Testis (tissue), 3 donors: ENCODE results near the gene NBAS. TPM values are rescaled to one million over a fixed set of nuclear protein-coding genes. Genes with fewer than 3 reads are reported as not detected.

Experiments used
- DNase-seq: peaks from one replicate; pipeline ENCODE4 v3.0.0-alpha.2; 2019
- H3K27ac ChIP-seq, 2 donors: fragments of 200-600 bp; sonication (generic); one replicate each; pipeline ENCODE4 v1.5.1; 2019
- H3K27me3 ChIP-seq: fragments of 200-600 bp; sonication (generic); one replicate; pipeline ENCODE4 v1.5.1; 2019
- H3K36me3 ChIP-seq: fragments of 200-600 bp; sonication (generic); one replicate; pipeline ENCODE4 v1.5.1; 2017; ENCODE audit warnings: low read depth; ENCODE audit errors: missing control alignments
- H3K4me1 ChIP-seq: fragments of 200-600 bp; sonication (generic); one replicate; pipeline ENCODE4 v1.5.1; 2019
- H3K4me3 ChIP-seq, 2 donors: fragments of 200-600 bp; sonication (generic); one replicate each; pipeline ENCODE4 v1.5.1; 2017 to 2019
- H3K9me3 ChIP-seq: fragments of 200-600 bp; sonication (generic); one replicate; pipeline ENCODE4 v1.5.1; 2017
- CTCF ChIP-seq, 3 experiments: fragments of 450-650 bp in 2 of 3; fragments of 200-600 bp in 1 of 3; sonication (generic) in 1 of 3; IDR thresholded peaks; one replicate each; pipeline ENCODE4 v1.5.1; 2016 to 2019; ENCODE audit warnings: antibody characterized with exemption in 3 of 3, mild to moderate bottlenecking in 2 of 3, moderate library complexity in 1 of 3
- POLR2A ChIP-seq: fragments of 450-650 bp; IDR thresholded peaks from one replicate; pipeline ENCODE4 v1.6.1; 2017; ENCODE audit warnings: antibody characterized with exemption, mild to moderate bottlenecking, moderate library complexity
- WGBS, 2 donors: methylation state at CpG; one replicate each; pipeline ENCODE4 v1.1.5; 2018; 5-methylcytosine and 5-hydroxymethylcytosine counted together
- intact Hi-C: fragments of 100-400 bp; cut with DNase I; formaldehyde crosslinking; loops from one replicate; pipeline ENCODE4 v1.15.1; 2023; ENCODE audit warnings: low total_unique reads
- polyA plus RNA-seq: library from polyadenylated mRNA; stranded (reverse); fragments of 350-450 nt; fragmentation: Illumina TruSeq; extraction: RNeasy Lipid Tissue Mini Kit (QIAGEN cat#74804); gene quantifications from one replicate; pipeline ENCODE4 v1.2.3, GENCODE V29; 2014; ENCODE audit warnings: low read depth, low replicate concordance; ENCODE audit not compliant: insufficient read depth
- total RNA-seq, 2 donors: library from RNA; depleted of rRNA; stranded (reverse); fragments of >200 nt; gene quantifications; one replicate each; pipeline ENCODE4 v1.2.3, GENCODE V29; 2016

Gene NBAS
- total and polyA plus RNA-seq, 3 donors from 2014 or later = 75.8 to 84.2 (median 79.7) TPM

DNA sequence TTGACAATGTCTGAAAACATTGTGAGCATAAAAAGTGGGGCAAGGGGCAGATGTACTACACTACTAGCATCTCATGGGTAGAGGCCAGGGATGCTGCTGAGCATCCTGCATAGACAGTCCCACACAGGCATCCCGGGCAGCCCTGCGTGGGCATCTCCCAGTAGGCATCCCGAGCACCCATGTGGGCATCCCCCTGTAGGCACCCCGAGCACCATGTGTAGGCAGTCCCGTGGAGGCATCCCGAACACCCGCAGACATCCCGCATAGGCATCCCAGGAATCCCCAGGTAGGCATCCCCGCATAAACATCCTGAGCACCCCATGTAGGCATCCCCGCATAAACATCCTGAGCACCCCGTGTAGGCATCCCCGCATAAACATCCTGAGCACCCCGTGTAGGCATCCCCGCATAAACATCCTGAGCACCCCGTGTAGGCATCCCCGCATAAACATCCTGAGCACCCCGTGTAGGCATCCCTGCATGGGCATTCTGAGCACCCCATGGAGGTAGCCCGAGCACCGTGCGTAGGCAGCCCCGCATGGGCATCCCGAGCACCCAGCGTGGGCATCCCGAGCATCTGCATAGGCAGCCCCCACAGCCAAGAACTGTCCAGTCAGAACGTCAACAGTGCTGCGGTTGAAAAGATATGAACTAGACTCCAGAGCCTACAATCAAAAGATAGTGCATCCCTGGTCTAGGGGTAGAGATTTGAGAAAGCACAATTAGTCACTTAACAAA lies 273.5 kb downstream of the NBAS start:
- Histone ChIP-seq H3K27ac (no peak overlapping the region), H3K4me1 (no peaks in the 10 kb centered on the region), H3K27me3 (no peaks in the 10 kb centered on the region), H3K36me3 (peaks cover 5% of the 10 kb centered on the region), H3K9me3 (no peaks in the 10 kb centered on the region), H3K4me3 (no peak overlapping the region)
- TF ChIP-seq POLR2A (no peak), CTCF (IDR thresholded peaks at IDR 0.05) (no peak)
- intact Hi-C loops = no loop called here
- no peak for DNase-seq
- WGBS, 2 donors = 93 to 96% methylated on average over 24 to 25 of the region's 26 CpGs

GRCh38 chr2:15284614-15285013 lies 276.5 kb downstream of the NBAS start:
- no peaks in the 10 kb centered on the region for H3K27me3 ChIP-seq
- no peak overlapping the region for H3K27ac ChIP-seq
- no peaks in the 10 kb centered on the region for H3K9me3 ChIP-seq
- H3K36me3 ChIP-seq = no peaks in the 10 kb centered on the region
- 75 to 83% methylated on average over 1 of the region's 1 CpG for WGBS, 2 donors
- no peak overlapping the region for H3K4me3 ChIP-seq
- no peaks in the 10 kb centered on the region for H3K4me1 ChIP-seq
- no peak for TF ChIP-seq POLR2A
- TF ChIP-seq CTCF (IDR thresholded peaks at IDR 0.05) = no peak
- intact Hi-C loops = no loop called here
- DNase-seq = no peak

GRCh38 chr2:15281681-15282080 lies 279.5 kb downstream of the NBAS start:
- Histone ChIP-seq H3K27me3 (no peaks in the 10 kb centered on the region), H3K9me3 (no peaks in the 10 kb centered on the region), H3K36me3 (no peaks in the 10 kb centered on the region), H3K27ac (no peak overlapping the region), H3K4me1 (no peaks in the 10 kb centered on the region), H3K4me3 (no peak overlapping the region)
- intact Hi-C loops = no loop called here
- DNase-seq = no peak
- WGBS, 2 donors = 75 to 94% methylated on average over 2 of the region's 2 CpGs
- TF ChIP-seq CTCF (IDR thresholded peaks at IDR 0.05) (no peak), POLR2A (no peak)

GRCh38 chr2:15279201-15279876 lies 281.8 kb downstream of the NBAS start:
- Histone ChIP-seq H3K36me3 (no peaks in the 10 kb centered on the region), H3K4me3 (no peak overlapping the region), H3K4me1 (no peaks in the 10 kb centered on the region), H3K27ac (no peak overlapping the region), H3K9me3 (no peaks in the 10 kb centered on the region), H3K27me3 (no peaks in the 10 kb centered on the region)
- intact Hi-C loops = no loop called here
- DNase-seq = no peak
- TF ChIP-seq POLR2A (no peak), CTCF (IDR thresholded peaks at IDR 0.05) (no peak)
- WGBS, 2 donors = 64 to 70% methylated on average over 2 of the region's 2 CpGs

- H3K4me1 ChIP-seq = no peaks in the 10 kb centered on the region
- no peaks in the 10 kb centered on the region for H3K27me3 ChIP-seq
- no peaks in the 10 kb centered on the region for H3K36me3 ChIP-seq
- no peak for TF ChIP-seq CTCF (IDR thresholded peaks at IDR 0.05)
- no peak for TF ChIP-seq POLR2A
- no peaks in the 10 kb centered on the region for H3K9me3 ChIP-seq
- no peak overlapping the region for H3K27ac ChIP-seq
- intact Hi-C loops = no loop called here
- H3K4me3 ChIP-seq = no peak overlapping the region
- WGBS, 2 donors = 91 to 93% methylated on average over 3 of the region's 3 CpGs
- no peak for DNase-seq
Measured at GRCh38 chr2:15278296-15278695, 282.8 kb downstream of the NBAS start.
